Activated CD4-positive, alpha-beta T cell treated with anti-CD3 and anti-CD28 coated beads for 24 hours (primary cell): ENCODE data around the gene DHX32.

ENCODE experiments used
- DNase-seq, 2 donors: peaks; one replicate each; pipeline ENCODE4 v3.0.0-alpha.2; 2020; ENCODE audit warnings: low read depth in 2 of 2

DHX32 gene

DNA sequence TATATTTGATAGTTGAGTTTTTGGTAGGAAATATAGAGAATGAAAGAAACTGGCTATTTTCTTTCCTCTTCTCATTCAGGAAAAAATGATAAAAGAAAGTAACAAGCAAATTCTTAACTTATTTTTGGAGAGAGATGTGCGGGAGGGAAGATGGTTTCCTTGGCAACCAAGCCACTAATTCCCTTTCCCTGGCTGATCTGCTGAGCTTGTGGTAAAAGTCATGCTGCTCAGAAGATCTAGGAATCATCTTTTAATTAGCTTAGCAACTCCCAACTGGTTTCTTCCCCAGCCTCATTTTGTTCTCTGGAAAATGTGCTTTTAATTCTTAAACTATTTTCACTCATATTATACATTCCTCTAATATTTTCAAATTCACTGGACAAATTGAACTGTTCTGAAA, 69.8 kb downstream of the DHX32 start:
- DNase-seq = no peak

GRCh38 chr10:125808047-125808446, 73.0 kb downstream of the DHX32 start:
- no peak for DNase-seq

- no peak for DNase-seq
Measured at GRCh38 chr10:125802739-125803138, 78.4 kb downstream of the DHX32 start.

DNA sequence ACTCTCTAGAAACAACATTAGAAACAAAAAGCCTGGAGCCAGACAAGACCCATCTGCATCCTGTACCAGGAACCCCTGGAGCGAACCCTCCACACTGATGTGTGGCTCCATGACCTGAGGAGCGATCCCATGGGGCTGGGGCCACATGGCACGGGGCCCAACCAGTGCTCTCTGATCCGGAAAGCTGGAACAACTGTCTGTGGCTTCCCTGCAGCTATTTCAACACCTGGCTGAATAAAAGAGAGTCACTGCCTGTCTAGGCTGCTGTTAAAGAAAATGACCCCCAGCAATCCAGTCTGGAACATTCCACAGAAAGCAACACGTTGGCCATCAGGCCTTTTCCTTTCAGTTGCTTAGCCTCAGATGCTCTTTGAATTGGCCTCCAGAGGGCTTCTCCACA, 79.0 kb downstream of the DHX32 start:
- no peak for DNase-seq

DNA sequence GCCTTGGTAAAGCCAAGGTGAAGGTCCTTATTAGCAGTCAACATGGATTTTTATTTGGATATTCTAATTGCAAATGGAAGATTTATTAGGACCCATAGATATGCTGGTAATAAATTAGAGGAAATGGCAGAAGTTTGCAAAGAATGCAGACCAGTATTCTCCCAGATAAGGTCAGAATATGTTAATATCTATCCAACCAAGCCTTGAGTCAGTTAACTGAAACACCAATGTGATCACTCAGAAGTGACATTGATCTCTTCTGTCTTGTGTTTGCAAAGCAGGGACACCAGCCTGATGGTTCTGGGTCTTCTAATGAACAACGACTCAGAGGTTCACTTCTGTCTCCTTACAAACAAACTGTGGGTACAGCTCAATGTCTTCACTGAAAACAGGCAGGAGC, 79.5 kb downstream of the DHX32 start:
- no peak for DNase-seq

DNA sequence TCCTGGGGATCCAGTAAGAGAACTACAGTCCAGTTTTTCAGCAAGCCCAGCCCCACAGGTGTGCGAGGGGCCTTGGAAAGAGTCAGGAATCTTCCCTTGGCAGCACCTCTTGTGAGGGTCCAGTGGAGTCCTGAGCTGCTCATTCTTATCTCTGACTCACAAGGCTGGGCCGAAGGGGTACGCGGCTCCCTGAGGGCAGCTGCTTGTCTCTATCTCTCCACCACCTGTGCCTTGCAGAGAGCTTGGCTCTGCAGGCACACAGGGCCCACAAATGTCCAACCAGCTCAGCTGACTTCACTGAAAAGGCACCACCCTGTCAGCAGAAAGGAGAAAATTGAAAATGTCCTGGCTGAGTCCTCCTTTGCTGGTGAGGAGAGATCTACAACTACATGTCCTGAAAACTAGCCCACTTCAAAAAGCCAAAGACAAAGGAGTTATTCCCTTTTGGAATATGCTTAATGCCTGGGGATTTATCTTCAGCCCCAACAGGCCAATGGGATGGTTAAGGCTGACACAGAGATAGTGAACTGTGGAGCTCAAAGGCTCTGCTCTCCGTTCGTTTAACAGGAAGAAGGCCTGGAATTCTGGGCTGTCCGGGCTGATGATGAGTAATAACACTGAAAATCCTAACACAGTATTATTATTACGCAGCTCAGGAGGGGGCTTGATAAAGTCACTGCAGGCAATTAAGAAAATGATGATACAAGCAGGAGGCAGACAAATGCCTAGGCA, 81.5 kb downstream of the DHX32 start:
- DNase-seq = no peak

DNA sequence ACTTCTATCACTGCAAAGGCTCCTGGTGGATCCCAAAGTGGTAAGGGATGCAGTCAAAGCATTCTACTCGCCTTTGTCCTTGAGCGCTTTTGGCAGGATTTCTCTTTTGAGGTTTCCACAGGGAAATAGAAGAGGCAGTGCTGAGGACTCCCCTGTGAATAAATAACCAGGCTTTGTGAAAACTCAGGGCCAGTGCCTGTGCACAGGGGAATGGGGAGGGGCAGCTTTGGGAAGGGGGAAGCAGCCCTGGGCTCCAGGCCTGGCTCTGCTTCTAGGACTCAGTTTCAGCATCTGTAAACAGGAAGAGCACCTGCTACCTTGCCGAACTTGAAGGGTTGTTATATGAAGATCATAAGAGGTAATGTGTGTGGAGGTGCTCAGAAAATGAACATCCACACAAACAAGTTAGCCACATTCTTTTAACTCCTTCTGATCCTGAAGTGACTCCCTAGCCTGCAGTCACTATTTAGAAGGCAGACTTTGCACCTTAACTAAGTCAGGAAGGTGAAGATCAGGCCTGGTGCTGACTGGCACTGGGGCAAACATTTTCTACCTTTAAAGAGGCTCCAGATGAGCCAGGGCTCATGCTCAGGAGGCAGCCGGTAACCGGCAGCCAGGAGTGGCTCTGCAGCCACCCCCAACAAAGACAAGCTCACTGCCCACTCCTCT, 83.0 kb downstream of the DHX32 start:
- DNase-seq = no peak

GRCh38 chr10:125797424-125797823, 83.7 kb downstream of the DHX32 start:
- DNase-seq = no peak

DNA sequence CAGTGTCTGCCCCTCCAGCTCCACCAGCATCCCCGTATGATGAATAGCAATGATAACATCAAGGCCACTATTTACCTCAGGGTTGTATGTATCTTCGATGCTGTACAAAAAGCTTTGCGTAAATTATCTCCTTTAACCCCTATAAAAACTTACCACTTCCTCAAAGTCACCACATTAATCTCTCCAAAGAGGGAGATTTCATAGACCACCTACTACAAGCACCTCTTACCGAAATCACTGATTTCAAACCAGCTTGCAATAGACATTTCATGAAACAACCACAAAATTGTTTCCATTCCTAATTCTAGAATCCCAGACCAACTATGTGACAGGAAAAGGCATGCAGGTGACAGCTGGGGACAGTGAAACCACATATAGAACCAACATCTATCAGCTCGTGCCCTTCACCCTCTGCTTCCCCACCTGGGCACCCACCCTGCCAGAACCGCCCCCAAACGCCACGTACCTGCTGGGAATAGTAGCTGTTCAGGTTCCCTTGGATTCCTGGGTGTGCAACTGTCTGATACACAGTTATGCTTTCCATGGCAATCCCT, 85.4 kb downstream of the DHX32 start:
- DNase-seq = no peak

- no peak for DNase-seq
Measured at GRCh38 chr10:125795128-125795527, 86.0 kb downstream of the DHX32 start.

DNA sequence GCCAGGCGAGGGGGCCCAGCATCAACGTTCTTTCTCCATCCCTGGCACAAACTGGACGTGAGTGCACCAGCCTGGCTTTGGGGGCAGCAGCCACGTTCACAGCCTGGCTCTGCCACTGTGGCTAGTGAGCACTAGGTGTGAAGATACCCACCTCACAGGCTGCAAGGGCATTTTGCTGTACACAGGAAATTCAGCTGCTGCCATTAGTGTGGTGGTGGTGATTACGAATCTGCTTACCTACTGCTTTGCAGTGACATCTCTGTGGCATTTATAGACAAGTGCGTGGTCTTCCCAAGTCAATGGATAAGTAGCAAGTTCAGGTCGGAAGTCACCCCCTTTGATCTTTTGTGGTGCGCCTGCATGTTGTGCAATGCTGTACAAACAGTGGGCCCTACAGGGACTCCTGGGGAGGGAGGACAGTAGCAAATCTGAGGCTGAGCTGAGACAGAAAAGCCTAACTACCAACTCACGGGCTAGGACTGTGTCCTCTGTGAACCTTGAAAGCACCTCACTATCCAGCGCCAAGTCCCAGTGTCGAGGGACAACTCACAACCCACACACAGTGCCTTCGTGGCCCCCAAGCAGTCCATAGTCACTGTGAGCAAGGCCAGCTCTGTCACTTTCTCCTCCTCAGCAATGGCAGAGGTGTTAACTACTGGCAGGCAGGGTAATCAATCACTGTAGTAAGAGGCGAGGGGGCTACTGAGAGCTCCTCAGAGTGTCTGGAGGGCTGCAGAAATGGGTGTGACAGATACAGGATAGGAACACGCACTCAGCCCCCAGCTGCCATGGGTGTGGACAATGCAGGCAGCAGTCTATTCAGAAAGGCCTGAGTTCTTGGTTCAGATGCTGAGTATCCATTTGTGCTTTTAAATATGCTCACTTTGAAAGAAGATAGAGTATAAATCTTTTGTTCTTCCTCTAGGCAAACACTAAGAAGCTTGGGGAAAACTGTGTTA, 88.5 kb downstream of the DHX32 start:
- no peak for DNase-seq

- no peak for DNase-seq
Measured at GRCh38 chr10:125788156-125789034, 92.7 kb downstream of the DHX32 start.
